ENCODE measurements around the gene SLC1A7.

The SLC1A7 gene

GRCh38 chr1:53077599-53077965 lies 64.9 kb downstream of the SLC1A7 start:
- in situ Hi-C loops (cut with MboI; ENCODE audit: low sequenced_read_pairs) = no loop called here

GRCh38 chr1:53076721-53077598 lies 65.5 kb downstream of the SLC1A7 start:
- in situ Hi-C loops (cut with MboI; ENCODE audit: low sequenced_read_pairs) = no loop called here

- in situ Hi-C loops (cut with MboI; ENCODE audit: low sequenced_read_pairs) = no loop called here
These were observed 66.3 kb downstream of the SLC1A7 start for GRCh38 chr1:53076165-53076564.

GRCh38 chr1:53075761-53076163 lies 66.7 kb downstream of the SLC1A7 start:
- in situ Hi-C loops (cut with MboI; ENCODE audit: low sequenced_read_pairs) = no loop called here

GRCh38 chr1:53075206-53075605 lies 67.2 kb downstream of the SLC1A7 start:
- in situ Hi-C loops (cut with MboI; ENCODE audit: low sequenced_read_pairs) = no loop called here

- in situ Hi-C loops (cut with MboI; ENCODE audit: low sequenced_read_pairs) = no loop called here
These were observed 67.9 kb downstream of the SLC1A7 start for GRCh38 chr1:53074313-53075154.

GRCh38 chr1:53073868-53074311 lies 68.5 kb downstream of the SLC1A7 start:
- in situ Hi-C loops (cut with MboI; ENCODE audit: low sequenced_read_pairs) = no loop called here

- in situ Hi-C loops (cut with MboI; ENCODE audit: low sequenced_read_pairs) = no loop called here
These were observed 69.2 kb downstream of the SLC1A7 start for GRCh38 chr1:53073287-53073686.

GRCh38 chr1:53071915-53072314 lies 70.5 kb downstream of the SLC1A7 start:
- in situ Hi-C loops (cut with MboI; ENCODE audit: low sequenced_read_pairs) = no loop called here

GRCh38 chr1:53071167-53071865 lies 71.1 kb downstream of the SLC1A7 start:
- in situ Hi-C loops (cut with MboI; ENCODE audit: low sequenced_read_pairs) = no loop called here

GRCh38 chr1:53070621-53071020 lies 71.8 kb downstream of the SLC1A7 start:
- in situ Hi-C loops (cut with MboI; ENCODE audit: low sequenced_read_pairs) = no loop called here

GRCh38 chr1:53069663-53070327 lies 72.6 kb downstream of the SLC1A7 start:
- in situ Hi-C loops (cut with MboI; ENCODE audit: low sequenced_read_pairs) = no loop called here

- in situ Hi-C loops (cut with MboI; ENCODE audit: low sequenced_read_pairs) = no loop called here
These were observed 73.2 kb downstream of the SLC1A7 start for GRCh38 chr1:53069265-53069662.

GRCh38 chr1:53068314-53069099 lies 73.9 kb downstream of the SLC1A7 start:
- in situ Hi-C loops (cut with MboI; ENCODE audit: low sequenced_read_pairs) = no loop called here

GRCh38 chr1:53067886-53068285 lies 74.6 kb downstream of the SLC1A7 start:
- in situ Hi-C loops (cut with MboI; ENCODE audit: low sequenced_read_pairs) = no loop called here

GRCh38 chr1:53066891-53067738 lies 75.3 kb downstream of the SLC1A7 start:
- in situ Hi-C loops (cut with MboI; ENCODE audit: low sequenced_read_pairs) = no loop called here

- in situ Hi-C loops (cut with MboI; ENCODE audit: low sequenced_read_pairs) = no loop called here
These were observed 76.0 kb downstream of the SLC1A7 start for GRCh38 chr1:53066488-53066887.

GRCh38 chr1:53065391-53065790 lies 77.0 kb downstream of the SLC1A7 start:
- in situ Hi-C loops (cut with MboI; ENCODE audit: low sequenced_read_pairs) = no loop called here
